GM19455 (cell line): ENCODE results near the gene ITGA3.

Experiments
- ATAC-seq: cut with Tn5 transposase; IDR thresholded peaks from one replicate; pipeline ENCODE4 v1.9.1; 2021; ENCODE audit not compliant: unreplicated experiment

Gene ITGA3

DNA sequence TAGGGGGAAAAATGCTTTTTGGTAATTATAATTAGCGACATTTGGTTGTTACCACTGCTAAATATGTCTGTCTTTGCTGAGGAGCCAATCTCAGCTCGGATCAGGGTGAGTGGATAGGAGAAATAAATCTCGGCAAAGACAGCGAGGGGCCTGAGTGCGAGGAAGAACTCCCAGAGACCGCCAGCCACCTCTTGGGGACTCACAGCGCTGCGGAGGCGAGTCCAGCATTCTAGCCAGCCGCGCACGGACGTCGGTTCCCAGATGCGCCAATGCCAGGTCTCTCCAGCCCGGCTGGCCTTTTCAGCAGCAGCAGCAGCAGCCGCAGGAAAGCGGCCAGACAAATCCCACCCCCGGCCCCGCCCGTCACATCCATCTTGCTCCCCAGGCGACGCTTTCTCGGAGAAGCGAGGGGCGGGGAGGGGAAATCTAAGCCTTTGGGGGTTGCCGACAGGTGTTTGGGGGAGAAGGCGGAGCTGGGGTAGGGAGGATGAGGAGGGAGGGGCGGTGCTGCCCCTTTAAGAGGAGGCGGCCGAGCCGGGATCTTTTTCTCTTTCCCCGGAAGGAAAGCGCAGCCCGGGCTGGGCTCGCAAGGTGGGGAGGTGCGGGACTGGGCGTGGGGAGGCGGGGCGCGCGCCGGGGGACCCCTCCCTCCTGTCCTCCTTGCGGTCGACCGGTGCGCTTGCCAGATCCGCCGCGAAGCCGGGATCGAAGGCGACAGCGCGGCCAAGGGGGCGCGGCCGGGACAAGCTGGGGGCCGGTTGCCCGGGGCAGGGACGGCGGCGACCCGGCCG, at the start of gene ITGA3:
Gene ITGA3, plus strand, starts transcription at position 685 of the 791 bp plus-strand sequence. CDS start 330 bp downstream, outside the sequence.
- peak; percentile 51 for ATAC-seq

DNA sequence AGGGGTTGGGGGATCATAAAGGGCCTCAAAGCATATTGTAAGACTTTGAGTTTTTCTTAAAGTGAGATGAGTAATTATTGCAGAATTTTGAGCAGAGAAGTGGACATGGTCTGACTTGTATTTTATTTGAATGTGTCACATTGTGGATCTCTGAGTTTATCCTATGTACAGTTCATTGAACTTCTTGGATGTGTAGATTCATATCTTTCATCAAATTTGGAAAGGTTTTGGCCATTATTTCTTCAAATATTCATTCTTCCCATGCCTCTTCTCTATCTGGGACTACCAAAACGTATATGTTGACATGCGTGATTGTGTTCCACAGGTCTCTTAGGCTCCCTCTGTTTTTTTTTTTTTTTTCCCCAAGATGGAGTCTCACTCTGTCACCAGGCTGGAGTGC, 46.6 kb upstream of the ITGA3 start:
- no peak for ATAC-seq

DNA sequence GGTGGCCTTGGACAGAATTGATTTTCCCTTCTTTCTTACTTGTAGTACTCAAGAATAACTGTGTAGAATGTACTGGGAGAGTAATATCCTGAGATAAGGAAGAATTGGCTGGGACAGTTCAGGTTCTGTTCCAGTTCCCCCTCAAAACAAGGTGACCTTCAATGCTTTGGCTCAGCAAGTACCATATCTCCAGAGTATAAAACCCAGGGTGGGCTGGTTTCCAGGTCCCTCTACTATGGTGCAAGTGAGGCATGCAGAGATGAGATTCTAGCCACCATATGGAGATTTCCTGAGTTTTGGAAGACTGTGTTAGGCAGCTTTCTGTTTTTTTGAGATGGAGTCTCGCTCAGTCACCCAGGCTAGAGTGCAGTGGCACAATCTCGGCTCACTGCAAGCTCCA, 42.8 kb upstream of the ITGA3 start:
- no peak for ATAC-seq

DNA sequence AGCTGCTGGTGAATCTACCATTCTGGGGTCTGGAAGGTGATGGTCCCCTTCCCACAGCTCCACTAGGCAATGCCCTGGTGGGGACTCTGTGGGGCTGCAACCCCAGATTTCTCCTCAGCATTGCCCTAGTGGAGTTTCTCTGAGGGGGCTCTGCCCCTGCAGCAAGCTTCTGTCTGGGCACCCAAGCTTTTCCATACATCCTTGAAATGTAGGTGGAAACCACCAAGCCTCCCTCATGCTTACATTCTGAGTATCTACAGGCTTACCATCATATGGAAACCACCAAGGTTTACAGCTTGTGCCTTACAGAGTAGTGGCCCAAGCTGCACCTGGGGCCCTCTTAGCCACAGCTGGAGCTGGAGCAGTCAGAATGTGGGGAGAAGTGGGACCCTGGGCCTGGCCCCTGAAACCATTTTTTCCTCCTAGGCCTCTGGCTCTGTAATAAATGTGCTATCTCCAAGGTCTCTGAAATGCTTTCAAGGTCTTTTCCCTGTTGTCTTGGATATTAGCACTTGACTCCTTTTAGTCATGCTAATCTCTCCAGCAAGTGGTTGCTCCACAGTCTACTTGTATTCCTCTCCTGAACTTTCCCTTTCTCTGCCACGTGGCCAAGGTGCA, 41.3 kb upstream of the ITGA3 start:
- no peak for ATAC-seq

DNA sequence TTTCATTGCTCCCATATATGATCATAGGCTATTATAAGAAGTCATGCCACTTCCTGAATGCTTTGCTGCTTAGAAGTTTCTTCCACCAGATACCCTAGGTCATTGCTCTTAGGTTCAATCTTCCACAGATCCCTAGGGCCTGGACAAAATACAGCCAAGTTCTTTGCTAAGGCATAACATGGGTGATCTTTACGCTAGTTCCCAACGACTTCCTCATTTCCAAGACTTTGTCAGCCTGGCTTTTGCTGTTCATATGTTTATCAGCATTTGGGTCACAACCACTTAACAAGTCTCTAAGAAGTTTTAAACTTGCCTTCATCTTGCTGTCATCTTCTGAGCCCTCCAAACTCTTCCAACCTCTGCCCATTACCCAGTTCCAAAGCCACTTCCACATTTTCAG, 40.8 kb upstream of the ITGA3 start:
- no peak for ATAC-seq

DNA sequence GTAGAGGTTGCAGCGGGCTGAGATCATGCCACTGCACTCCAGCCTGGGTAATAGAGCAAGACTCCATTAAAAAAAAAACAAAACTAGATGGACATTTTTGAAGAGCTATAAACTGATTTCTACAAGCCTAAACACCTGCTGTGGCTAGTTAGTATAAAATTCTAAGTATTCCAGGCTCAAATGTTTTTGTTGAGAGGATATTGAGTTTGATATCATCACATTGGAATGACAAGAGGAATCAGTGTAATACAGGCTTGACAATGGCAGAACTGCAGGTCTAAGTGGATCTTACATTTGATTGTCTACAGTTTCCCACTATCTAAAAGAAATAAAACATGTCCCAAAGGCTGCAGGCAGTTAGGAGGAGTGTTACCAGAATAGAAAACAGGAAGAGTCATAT, 37.0 kb upstream of the ITGA3 start:
- ATAC-seq: no peak

DNA sequence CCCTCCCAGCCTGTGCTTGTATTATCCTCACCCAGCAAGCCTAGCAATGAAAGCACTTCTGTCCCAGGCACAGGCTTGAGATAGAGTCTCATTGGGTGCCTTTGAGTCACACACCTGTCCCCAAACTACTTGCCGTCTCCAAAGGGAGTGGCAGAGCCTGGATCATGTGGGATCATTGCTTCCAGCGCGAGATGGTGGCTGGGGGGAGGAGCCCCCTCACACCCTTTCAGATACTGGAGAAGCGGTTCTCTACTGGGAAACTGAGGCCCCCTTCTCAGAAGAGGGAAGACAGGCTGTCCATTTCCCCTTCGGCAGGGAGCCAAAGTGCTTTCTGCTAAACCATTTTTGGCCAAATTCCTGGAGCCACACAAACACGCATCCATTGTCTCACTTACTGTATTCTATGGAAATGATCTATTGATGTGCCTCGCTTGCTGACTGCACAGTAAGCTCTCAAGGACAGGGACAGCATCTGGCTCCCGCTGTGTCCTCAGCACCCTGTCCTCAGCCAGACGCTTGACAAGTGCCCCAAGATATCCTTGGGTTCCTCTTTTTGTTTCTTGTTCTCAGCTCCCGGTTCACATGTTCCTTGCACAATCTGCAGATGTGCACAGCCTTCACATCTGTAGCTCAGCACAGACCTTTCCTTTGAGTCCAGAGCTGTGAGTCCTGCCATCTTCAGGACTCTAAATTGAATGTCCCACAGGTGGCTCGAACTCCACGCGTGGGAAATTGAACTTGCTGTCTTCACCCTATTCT, 34.9 kb upstream of the ITGA3 start:
- ATAC-seq: no peak

DNA sequence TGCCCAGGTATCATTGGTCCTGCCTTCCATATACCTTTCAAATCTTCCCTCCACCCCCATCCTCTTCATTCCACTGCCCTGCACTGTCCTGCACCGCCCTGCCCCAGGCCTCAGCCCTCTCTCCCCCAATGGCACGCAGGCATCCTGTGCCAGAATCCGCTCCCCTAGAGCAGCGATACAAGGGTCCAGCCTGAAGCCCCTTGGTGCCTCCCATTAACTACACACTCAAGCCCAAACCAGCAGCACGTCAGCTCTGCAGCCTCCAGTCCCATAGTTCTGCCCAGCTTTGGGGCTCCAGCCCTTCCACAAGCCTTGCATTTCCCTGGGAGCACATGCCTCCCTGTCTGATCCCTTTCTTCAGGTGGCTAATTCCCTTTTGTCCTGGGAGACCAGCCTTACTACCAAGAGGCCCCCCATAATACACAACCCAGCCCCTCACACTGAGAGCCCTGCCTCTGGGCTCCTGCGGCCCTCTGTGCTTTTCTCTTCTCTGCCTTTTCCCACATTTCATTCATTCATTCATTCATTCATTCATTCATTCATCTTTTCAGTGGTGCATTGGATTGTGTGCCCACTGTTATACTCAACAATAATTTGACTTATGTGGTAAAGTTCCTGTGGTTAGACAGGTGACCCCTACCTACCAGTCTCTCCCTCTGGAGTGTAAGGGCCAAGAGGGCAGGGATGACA, 34.1 kb upstream of the ITGA3 start:
- no peak for ATAC-seq

DNA sequence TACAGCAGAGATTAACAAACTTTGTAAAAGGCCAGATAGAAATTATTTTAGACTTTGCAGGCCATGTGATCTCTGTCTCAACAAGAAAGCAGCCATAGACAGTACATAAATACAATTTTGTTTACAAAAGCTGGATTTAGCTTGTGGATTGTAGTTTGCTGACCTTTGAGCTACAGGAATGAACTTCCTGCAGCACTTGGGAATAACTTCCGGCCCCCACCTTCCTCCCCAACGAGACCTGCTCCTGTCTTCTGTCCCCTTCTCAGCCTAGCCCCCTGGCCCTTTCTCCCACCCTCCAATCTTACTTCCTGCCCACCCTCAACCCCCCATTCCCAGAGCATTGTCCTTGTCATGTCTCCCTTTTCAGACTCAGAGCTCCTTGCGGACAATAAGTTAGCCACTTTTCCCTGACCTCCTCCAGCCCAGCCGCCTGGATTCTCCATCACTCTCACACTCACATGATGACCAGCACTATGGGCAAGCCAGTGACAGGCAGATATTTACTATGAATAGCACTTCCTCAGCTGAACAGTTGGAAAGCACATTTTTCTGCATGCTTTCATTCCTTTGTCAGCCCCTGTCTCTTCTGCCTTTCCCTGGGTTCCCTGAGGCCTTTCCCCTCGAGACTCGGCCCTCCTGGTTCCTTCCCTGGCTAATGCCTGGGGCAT, 33.3 kb upstream of the ITGA3 start:
- ATAC-seq: no peak

DNA sequence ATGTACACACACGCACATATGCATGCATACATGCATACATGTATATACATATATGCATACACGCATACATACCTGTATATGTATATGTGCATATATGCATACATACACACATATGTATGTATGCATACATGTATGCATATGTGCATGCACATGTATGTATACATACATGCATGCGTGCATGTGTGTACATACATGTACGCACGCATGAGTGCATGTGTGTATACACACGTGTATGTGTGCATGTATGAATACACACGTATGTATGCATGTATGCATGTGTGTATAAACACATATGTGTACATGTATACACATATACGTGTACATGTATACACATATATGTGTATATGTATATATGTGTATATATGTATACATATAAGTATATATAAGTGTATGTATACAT, 32.4 kb upstream of the ITGA3 start:
- no peak for ATAC-seq

DNA sequence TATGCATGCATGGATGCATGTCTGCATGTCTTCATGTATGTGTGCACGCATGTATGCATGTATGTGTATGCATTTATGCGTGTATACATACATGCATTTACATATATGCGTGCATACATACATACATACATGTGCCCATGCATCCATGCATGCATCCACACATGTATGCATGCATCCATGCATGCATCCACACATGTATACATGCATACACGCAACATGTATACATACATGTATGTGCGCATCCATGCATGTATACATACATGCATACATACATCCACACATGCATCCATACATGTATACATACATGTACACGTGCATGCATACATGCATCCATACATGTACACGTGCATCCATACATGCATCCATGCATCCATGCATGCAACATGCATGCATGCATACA, 31.1 kb upstream of the ITGA3 start:
- no peak for ATAC-seq

DNA sequence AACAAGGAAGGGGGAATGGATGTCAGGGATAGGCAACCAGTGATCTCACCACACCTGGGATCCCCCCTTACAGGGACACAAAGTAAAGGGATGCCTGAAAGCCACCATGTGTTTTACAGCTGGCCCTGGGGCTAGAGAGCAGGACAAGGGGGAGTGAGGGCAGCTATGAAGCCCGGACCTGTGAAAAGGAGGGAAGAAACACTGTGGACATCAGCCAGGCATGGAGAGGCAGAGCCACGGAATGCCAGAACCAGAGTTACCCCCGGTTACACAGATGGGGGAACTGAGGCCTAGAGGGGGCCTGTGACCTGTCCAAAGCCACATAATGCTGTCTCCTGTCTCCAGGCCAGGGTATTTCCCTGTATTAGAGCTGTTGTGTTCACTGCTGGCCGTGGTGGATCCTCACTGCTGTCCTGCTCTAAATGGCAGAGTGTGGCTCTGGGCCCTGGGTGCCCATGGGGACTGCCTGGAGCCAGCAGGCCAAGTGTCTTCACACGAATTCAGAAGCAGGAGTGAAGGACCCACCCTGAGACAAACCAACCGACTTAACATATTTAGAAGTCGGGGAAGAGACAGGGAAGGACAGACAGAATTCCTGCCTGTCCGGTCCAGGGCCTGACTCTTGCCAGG, 29.7 kb upstream of the ITGA3 start:
- ATAC-seq: no peak

DNA sequence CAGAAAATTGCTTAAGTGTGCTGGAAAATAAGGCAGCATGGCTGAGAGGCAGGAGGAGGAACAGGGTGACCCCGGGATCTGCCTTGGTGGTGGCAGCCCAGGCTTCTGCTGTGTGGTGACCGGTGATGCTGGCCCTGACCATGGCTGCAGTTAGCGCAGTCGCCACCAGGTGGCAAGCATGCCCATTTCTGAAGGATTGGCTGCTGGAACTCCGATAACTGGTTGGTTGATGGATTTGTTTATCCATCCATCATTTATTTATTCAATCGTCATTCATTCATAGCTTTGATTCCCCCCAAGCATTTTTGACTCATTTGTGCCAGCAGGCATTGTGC, 29.1 kb upstream of the ITGA3 start:
- no peak for ATAC-seq

DNA sequence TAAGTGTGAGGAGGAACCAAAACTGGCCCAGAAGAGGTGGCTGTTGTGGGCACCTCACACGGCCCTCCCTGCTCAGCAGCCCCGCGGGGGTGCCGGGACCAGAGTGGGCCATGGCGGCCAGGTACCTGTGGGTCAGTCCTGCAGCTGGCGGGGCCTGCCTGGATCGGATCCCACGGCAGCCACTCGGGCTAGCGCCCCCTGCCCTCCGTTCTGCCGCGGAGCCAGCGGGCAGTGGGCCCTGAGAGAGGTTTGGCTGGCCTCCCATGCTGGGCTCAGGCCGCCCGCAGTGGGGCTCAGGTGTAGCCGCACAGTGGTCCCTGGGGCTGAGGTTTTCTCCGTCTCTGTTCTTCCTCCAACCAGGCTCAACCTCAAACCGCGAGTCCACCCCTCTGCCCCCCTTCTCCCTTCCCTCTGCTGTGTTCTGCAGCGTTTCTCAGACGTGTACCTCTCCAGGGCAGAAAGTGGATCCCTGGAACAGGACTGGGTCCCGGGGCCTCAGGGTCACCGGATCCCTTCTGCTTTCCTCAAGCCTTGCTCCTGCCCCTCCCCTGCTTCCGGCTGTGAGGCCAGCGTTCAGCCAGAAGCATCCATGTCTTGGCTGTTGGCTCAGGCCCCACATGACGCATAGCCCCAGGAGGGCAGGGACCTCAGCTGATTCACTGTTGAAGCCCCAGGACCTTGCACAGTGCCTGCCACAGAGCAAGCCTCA, 28.6 kb upstream of the ITGA3 start:
- no peak for ATAC-seq

DNA sequence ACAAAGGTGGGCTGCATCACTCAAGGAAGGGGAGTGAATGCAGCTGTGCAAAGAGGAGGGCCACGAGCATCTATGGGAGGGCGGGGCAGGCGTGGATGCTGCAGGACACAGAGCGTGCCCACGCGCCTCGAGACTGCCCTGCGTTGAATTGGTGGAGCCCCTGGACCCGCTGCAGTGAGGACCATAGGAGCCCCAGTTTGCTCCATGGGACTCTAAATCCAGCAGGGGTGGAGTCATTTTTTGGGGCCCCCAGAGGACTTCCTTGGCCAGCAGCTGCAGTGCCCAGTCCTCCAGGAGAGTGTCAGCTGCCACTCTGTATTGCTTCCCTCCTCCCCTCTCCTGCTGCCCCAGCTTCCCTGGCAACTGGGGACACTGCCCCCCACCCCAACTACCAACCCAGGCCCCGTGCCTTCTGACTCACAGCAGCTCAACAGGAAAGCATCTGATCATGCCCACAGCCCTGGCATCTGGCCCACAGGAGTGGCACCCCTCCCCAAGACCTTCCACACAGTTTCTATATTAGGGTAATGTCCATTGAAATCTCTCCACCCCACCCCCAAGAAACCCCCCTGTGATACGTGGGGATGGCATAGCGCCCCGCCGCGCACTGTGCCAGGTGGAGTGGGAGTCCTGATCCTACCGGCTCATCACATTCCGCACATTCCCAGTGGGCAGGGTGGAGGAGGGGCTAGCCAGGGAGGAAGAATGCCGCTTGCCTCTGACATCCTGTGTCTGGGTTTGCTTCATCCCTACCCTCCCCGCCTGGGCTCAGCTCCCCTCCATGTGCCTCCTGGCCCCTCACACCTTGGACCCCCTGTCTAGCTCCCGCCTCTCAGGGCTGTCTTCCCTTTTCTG, 27.8 kb upstream of the ITGA3 start:
- no peak for ATAC-seq

DNA sequence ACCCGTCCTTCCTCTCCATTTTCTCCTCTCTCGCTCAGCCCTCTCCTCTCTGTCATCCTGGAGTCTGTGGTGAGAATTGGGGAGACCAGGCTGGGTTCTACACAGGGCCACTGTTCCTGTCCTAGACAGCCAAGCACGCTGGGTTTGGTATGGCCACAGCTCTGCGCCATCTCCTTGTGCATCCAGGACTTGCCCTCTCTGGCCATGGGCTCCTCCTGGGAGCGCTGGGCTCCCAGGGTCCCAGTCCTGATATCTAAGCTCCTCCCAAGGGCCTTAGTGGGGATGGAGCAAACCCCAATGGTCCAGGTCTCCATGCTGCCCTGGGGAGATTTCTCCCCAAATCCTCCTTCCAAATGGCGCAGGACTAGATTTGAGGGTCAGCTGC, 27.2 kb upstream of the ITGA3 start:
- no peak for ATAC-seq

DNA sequence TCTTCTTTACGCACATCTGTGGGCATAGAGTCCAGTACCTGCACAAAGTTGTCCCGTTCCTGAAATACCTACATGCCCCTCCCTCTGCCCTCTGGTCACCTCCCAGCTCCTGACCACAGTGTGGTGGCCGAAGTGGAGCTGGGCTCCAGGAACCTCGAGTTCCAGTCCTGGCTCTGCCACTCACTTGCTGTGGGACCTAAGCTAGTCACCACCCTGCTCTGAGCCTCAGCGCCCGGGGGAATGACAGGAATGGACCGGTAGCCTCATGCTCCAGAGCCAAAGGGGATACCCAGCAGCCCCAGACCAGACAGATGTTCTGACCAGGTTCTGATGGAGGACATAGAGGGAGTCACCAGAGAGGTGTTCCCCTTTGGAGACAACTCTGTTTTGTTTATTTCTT, 26.7 kb upstream of the ITGA3 start:
- ATAC-seq: no peak

DNA sequence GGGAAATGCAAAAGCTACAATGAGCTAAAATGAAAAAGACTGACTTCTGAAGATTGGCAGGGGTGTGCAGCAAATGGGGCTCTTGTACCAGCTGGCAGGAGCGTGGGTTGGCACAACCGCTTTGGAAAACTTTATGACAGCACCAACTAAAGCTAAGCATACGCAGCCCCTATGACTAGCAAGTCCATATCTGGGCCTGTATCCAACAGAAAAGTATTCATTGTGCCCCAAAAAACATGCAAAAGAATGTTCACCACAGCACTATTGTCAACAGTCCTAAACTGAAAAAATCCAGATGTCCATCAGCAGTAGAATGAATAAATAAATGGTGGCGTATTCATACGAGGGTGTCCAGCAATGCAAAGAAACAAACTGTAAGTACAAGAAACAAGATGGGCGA, 22.6 kb upstream of the ITGA3 start:
- ATAC-seq: no peak
